Transverse colon (tissue), 4 donors: Measurements from ENCODE around the gene IL6R. TPM values are rescaled to one million over a fixed set of nuclear protein-coding genes. Genes with fewer than 3 reads are reported as not detected.

Source experiments
- DNase-seq: peaks from one replicate; pipeline ENCODE4 v3.0.0-alpha.2; 2019
- H3K27ac ChIP-seq, 4 donors: fragments of 200-600 bp; sonication (generic); 2 replicates each; pipeline ENCODE4 v1.5.1; 2016 to 2018; ENCODE audit warnings: inconsistent platforms in 4 of 4
- H3K27me3 ChIP-seq: fragments of 200-600 bp; sonication (generic); 2 replicates; pipeline ENCODE4 v1.5.1; 2017; ENCODE audit warnings: inconsistent platforms
- H3K36me3 ChIP-seq, 4 donors: fragments of 200-600 bp; sonication (generic); 2 replicates each; pipeline ENCODE4 v1.5.1; 2017 to 2019; ENCODE audit warnings: inconsistent platforms in 4 of 4
- H3K4me1 ChIP-seq, 4 donors: fragments of 200-600 bp; sonication (generic); 2 replicates each; pipeline ENCODE4 v1.5.1; 2017 to 2020; ENCODE audit warnings: inconsistent platforms in 4 of 4
- H3K4me3 ChIP-seq, 4 donors: fragments of 200-600 bp; sonication (generic); 1 replicate in 1 of 4; 2 replicates in 3 of 4; pipeline versions ENCODE4 v1.5.1 to v1.6.1; 2017 to 2019; ENCODE audit warnings: inconsistent platforms in 4 of 4
- H3K9me3 ChIP-seq, 2 donors: fragments of 200-600 bp; sonication (generic); 2 replicates each; pipeline ENCODE4 v1.5.1; 2017 to 2019; ENCODE audit warnings: inconsistent platforms in 2 of 2
- EP300 ChIP-seq: sonication (generic); formaldehyde crosslinking; IDR thresholded peaks from one replicate; pipeline ENCODE4 v1.6.1; 2017; ENCODE audit warnings: antibody characterized with exemption, low read depth
- POLR2A ChIP-seq: fragments of 450-650 bp; IDR thresholded peaks from one replicate; pipeline ENCODE4 v1.6.1; 2016; ENCODE audit warnings: antibody characterized with exemption, mild to moderate bottlenecking, moderate library complexity
- POLR2AphosphoS5 ChIP-seq, 3 donors: sonication (generic); formaldehyde crosslinking; IDR thresholded peaks; one replicate each; pipeline ENCODE4 v1.6.1; 2016; ENCODE audit warnings: antibody characterized with exemption in 3 of 3
- WGBS, 2 donors: methylation state at CpG; one replicate each; pipeline ENCODE4 v1.1.5; 2018; ENCODE audit warnings: low coverage in 1 of 2; 5-methylcytosine and 5-hydroxymethylcytosine counted together
- in situ Hi-C, 4 donors: fragments of 200-750 bp; cut with MboI; loops; one replicate each; pipeline versions ENCODE4 v1.15.0 to v1.15.1; 2017; ENCODE audit warnings: low sequenced_read_pairs in 3 of 4, low pct_ligation_motif_present in 1 of 4, low pct_unique_long_range_greater_than_20kb in 1 of 4
- intact Hi-C: fragments of 100-400 bp; cut with DNase I; formaldehyde crosslinking; loops from one replicate; pipeline ENCODE4 v1.15.1; 2023; ENCODE audit warnings: low total_unique reads
- total RNA-seq, 4 donors: library from RNA; depleted of rRNA; stranded (reverse); fragments of >200 nt; gene quantifications; one replicate each; pipeline ENCODE4 v1.1.0, GENCODE V29; 2016
- TF ChIP-seq, protein P1 (sequence below), 5 experiments: fragments of 200-600 bp in 3 of 5; fragments of 450-650 bp in 2 of 5; sonication (generic) in 3 of 5; IDR thresholded peaks; 1 replicate in 2 of 5; 2 replicates in 3 of 5; pipeline ENCODE4 v1.5.1; 2016 to 2017; ENCODE audit warnings: antibody characterized with exemption in 5 of 5, inconsistent platforms in 3 of 5, mild to moderate bottlenecking in 2 of 5, moderate library complexity in 1 of 5

IL6R gene
- total RNA-seq, 4 donors from 2014 or later = 10.7 to 107 (median 77.3) TPM

DNA sequence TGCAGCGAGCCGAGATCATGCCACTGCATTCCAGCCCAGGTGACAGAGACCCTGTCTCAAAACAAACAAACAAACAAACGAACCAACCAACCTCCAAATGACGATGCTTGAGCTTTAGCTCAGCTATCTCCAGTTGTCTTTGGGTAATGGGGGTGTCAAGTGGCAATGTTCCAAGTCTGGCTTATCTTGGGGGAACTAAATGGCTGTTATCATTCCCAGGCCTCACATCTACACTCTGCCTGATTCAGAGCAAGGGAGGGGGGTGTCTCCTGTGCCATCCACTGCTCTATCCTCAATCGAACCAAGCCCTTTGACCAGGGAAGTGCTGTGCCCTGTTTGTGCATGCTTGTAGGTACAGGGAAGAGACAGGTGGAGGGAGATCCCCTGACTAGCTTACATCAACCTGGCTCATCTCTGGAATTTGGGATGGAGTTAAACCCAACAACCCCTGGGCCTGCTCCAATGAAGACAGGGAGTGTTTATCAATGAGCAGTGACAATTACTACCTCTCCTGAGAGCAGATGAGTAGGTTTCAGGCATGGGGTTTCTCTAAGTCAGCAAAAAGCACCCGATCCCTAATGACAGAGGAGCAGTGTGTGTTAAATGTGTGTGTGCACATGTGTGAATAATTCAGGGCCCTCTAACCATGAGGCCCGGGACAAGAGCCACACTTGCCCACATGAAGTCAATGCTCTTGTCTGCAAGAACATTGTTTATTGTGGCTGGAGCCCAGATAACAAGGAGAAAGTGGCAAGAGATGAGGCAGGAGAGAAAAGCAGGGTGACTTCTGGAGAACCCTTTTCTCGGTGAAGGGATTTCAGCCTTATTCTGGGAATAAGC lies 20.3 kb upstream of the IL6R start:
- peak overlapping the region in 3 of 4 donors; percentile 7 to 75 (median 67) for H3K27ac ChIP-seq
- intact Hi-C loops = no loop called here
- TF ChIP-seq POLR2A (no peak), POLR2AphosphoS5 (IDR thresholded peaks at IDR 0.05) (no peak), EP300 (no peak)
- TF ChIP-seq, protein P1, sequence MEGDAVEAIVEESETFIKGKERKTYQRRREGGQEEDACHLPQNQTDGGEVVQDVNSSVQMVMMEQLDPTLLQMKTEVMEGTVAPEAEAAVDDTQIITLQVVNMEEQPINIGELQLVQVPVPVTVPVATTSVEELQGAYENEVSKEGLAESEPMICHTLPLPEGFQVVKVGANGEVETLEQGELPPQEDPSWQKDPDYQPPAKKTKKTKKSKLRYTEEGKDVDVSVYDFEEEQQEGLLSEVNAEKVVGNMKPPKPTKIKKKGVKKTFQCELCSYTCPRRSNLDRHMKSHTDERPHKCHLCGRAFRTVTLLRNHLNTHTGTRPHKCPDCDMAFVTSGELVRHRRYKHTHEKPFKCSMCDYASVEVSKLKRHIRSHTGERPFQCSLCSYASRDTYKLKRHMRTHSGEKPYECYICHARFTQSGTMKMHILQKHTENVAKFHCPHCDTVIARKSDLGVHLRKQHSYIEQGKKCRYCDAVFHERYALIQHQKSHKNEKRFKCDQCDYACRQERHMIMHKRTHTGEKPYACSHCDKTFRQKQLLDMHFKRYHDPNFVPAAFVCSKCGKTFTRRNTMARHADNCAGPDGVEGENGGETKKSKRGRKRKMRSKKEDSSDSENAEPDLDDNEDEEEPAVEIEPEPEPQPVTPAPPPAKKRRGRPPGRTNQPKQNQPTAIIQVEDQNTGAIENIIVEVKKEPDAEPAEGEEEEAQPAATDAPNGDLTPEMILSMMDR (IDR thresholded peaks at IDR 0.05) = no peak
- 82% methylated on average over 8 of the region's 8 CpGs; no CpG with 5 or more reads in 1 of the 2 donors for WGBS, 2 donors
- no peak overlapping the region for H3K4me3 ChIP-seq
- in situ Hi-C loops = no loop called here
- H3K4me1 ChIP-seq = peaks cover 0 to 24% (median 6%) of the 10 kb centered on the region in 4 donors
- DNase-seq = no peak
- no peaks in the 10 kb centered on the region for H3K36me3 ChIP-seq
- H3K9me3 ChIP-seq = no peaks in the 10 kb centered on the region
- H3K27me3 ChIP-seq = no peaks in the 10 kb centered on the region

DNA sequence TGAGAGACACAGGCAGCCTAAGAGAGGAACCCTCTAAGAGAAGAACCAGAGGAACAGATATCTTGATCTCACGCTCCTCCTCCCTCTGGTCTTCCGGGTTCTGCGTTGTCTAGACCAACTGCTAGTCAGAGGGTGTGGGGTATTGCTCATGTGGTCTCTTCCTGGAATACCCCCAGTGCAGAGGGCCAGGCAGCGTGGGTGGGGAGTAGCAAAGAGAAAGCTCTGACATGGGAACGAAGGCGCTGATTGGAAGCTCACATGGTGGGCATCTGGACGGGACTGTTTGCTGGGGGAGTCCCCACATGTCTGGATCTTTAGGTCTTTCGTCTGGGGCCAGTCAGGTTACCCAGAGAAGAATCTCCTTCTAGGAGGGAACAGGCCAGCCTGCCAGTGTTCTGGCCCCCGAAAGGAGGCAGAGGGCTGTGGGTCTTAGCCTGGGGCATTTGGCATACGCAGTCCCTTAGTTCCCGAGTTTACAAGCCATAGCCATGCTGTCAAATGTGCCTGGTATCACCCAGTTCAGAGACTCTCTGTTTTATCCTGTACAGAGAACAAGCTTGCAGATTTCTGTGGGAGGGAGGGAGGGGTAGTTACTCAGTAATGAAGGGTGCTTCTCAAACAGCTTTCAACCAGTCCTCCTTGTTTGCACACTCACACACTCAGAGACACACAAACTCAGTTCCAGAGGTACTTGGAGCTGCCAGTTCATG lies 18.3 kb upstream of the IL6R start:
- 45 to 58% methylated on average over 3 to 11 of the region's 11 CpGs for WGBS, 2 donors
- Histone ChIP-seq H3K4me3 (peak overlapping the region in 1 of 4 donors; percentile 2), H3K27ac (peak overlapping the region; percentile 38 to 75 (median 54)), H3K27me3 (no peaks in the 10 kb centered on the region), H3K9me3 (no peaks in the 10 kb centered on the region), H3K4me1 (peaks cover 0 to 24% (median 6%) of the 10 kb centered on the region in 4 donors), H3K36me3 (no peaks in the 10 kb centered on the region)
- intact Hi-C loops = no loop called here
- TF ChIP-seq, protein P1 (IDR thresholded peaks at IDR 0.05) = no peak
- TF ChIP-seq EP300 (no peak), POLR2A (no peak), POLR2AphosphoS5 (IDR thresholded peaks at IDR 0.05) (no peak)
- DNase-seq = peak; percentile 39
- in situ Hi-C loops = no loop called here

DNA sequence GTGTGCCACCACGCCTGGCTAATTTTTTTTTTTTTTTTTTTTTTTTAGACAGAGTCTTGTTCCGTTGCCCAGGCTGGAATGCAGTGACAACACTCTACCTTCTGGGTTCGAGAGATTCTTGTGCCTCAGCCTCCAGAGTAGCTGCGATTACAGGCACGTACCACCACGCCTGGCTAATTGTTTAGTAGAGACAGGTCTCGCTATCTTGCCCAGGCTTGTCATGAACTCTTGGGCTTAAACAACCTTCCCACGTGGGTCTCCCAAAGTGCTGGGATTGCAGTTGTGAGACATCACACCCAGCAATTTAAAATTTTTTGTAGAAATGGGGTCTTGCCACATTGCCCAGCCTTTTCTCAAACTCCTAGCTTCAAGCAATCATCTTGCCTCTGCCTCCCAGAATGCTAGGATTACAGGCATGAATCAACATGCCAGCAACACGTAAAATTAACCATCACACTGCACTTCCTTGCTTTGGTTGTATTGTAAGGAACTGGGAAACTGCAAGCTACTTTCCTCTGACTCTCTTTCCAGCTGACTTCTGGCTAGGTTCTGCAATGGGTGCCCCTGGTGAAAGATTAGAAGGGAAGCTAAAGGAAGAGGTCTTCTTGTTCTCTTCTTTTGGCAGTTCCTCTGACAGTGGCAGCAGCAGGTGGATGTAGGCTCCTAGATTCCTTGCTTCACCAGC lies 13.9 kb upstream of the IL6R start:
- no peak overlapping the region for H3K27ac ChIP-seq
- H3K36me3 ChIP-seq = no peaks in the 10 kb centered on the region
- no peaks in the 10 kb centered on the region for H3K9me3 ChIP-seq
- no peak for TF ChIP-seq POLR2A
- TF ChIP-seq, protein P1 (IDR thresholded peaks at IDR 0.05) = no peak
- TF ChIP-seq EP300 = no peak
- no peak for TF ChIP-seq POLR2AphosphoS5 (IDR thresholded peaks at IDR 0.05)
- in situ Hi-C loops = no loop called here
- H3K4me1 ChIP-seq = peaks cover 0 to 11% (median 5%) of the 10 kb centered on the region in 4 donors
- H3K27me3 ChIP-seq = no peaks in the 10 kb centered on the region
- DNase-seq = no peak
- intact Hi-C loops = no loop called here
- H3K4me3 ChIP-seq = no peak overlapping the region
- WGBS, 2 donors = 78 to 88% methylated on average over 6 to 9 of the region's 9 CpGs

DNA sequence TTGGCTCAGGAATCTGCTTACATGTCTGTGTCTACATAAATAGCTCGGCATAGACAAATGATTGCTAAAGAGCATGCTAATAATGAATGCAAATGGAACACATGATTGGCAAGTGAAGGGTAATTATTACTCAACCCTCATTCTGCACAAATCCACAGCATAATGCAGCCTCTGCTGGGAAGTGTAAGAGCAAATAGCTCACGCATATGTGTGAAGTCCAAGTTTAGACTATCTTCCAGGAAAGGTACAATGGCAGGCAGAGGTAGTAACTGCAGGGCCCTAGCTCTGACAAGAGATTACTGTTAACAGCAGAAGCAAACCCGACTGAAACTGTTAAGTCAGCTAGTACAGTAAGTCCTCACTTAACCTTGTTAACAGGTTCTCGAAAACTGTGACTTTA lies 7.0 kb upstream of the IL6R start:
- H3K27ac ChIP-seq = no peak overlapping the region
- 69 to 88% methylated on average over 3 to 4 of the region's 4 CpGs for WGBS, 2 donors

More for the DNA sequence above, 7.0 kb upstream of the IL6R start:
- in situ Hi-C loops (no loop called here), intact Hi-C loops (no loop called here)
- no peak overlapping the region for H3K4me3 ChIP-seq
- H3K36me3 ChIP-seq = no peaks in the 10 kb centered on the region
- no peak for TF ChIP-seq POLR2AphosphoS5 (IDR thresholded peaks at IDR 0.05)
- H3K9me3 ChIP-seq = no peaks in the 10 kb centered on the region
- no peak for DNase-seq
- no peaks in the 10 kb centered on the region for H3K27me3 ChIP-seq
- H3K4me1 ChIP-seq = no peaks in the 10 kb centered on the region
